ENCODE measurements around the gene SPIRE1.

SPIRE1 gene

DNA sequence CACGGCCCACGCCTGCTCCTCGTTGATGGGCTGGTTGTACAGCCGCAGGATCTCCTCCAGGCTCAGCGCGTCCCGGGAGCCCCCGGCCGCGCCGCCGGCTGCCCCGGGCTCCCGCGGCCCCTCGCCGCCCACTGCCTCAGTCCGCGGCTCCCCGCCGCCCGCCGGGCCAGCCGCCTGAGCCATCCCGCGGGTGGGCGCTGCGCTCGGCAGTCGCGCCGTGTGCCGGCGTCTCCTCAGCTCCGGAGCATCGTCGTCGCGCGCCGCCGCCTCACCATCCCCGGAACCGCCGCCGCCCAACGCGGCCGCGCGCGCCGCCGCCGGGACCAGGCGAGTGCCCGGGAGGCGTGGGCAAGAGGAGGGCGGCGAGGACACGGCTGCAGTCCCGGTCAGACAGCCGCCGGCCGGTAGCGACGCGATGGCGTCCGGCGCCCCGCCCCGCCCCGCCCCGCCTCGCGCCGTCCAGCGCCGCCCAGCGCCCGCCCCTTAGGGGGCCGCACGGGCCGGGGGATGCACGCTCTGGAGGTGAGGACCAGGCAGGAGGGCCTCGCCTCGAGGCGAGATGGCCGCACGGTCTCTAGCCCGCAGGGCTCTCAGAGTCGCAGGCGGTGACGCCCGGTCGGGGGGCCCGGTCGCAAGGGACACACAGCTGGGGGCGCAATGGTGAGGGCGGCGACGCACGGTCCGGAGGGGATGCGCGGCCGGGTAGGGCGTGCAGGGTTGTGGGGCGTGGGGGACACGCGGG lies at the start of gene SPIRE1:
Gene SPIRE1 (minus strand): TSS at position 424 of the 742 bp plus-strand sequence. CDS start 241 bp downstream, at position 183.
- DNase-seq = peak; percentile 77

- peak; percentile 37 for DNase-seq
Observed at GRCh38 chr18:12703664-12704063, 45.8 kb upstream of the SPIRE1 start.

DNA sequence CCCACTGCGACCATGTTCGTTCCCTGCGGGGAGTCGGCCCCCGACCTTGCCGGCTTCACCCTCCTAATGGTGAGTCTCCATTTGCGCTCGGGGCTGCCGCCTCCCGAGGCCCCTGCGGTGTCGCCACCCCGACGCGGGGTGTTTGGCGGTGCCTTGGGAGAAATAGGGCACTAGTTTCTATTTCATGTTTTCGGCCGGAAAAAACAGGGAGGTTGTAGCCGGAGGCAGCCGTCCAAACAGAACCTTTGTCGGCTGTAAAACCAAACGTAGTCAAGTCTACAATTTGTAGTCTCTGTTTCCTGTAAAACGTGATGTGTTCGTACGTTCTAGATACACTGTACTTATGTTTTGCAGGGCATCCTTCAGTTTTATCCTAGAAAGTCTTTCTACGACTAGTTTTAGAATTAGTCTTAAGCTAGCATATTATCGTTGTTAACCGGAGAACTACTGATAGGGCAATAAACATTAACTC lies 45.2 kb upstream of the SPIRE1 start:
- DNase-seq = no peak

GRCh38 chr18:12702221-12703095 lies 44.6 kb upstream of the SPIRE1 start, which contains the start of the genes CEP76 and PSMG2:
CEP76 (minus strand) TSS chr18:12702723; CDS start chr18:12702548, 175 bp downstream.
PSMG2 (plus strand) TSS chr18:12703042; CDS start chr18:12703108, 66 bp downstream.
- peak; percentile 94 for DNase-seq

GRCh38 chr18:12701161-12701560 lies 43.3 kb upstream of the SPIRE1 start:
- DNase-seq = no peak

GRCh38 chr18:12699747-12700146 lies 41.8 kb upstream of the SPIRE1 start:
- DNase-seq = no peak

- DNase-seq = no peak
Observed at GRCh38 chr18:12694032-12694431, 36.1 kb upstream of the SPIRE1 start.

DNA sequence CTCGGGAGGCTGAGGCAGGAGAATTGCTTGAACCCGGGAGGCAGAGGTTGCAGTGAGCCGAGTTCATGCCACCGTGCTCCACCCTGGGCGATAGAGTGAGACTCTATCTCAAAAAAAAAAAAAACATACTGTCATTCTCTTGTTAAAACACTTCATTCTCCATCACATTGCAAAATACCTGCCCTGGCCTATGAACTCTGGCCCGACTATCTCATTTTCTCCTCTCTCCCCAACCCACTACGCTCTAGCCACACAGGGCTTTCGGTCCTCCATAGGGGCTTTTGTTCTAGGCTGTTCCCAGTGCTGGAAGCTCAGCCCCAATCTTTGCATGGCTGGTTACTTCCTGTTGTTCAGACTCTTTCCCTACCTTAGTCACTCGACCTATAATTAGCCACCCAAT lies 34.3 kb upstream of the SPIRE1 start:
- no peak for DNase-seq

DNA sequence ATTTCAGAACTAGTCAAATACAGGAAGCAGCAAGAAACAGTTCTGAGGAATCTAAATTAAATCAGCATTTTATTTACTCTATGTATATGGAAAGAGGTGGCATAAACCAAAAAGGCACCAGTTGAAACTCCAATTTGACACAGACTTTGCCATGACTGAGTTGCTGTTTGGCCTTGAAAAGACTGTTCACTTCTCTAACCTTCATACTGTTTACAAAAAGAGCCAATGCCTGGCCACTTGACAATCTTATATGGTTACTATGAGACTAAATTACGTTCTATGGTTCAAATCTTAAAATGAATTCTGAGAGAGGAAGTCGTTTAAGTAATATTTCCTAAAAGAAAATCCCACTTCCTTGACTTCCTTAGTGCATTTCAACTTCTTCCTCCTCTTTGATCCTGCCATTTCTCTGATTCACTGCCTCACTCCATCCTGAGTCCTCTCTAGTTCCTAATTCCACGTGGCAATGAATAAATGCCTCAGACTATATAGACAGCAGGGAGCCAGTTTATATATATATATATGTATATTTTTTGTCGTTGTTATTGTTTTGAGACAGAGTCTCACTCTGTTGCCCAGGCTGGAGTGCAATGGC lies 31.4 kb upstream of the SPIRE1 start:
- no peak for DNase-seq

GRCh38 chr18:12686100-12686499 lies 28.2 kb upstream of the SPIRE1 start:
- no peak for DNase-seq

- peak; percentile 52 for DNase-seq
Observed at GRCh38 chr18:12679183-12679786, 21.4 kb upstream of the SPIRE1 start.

DNA sequence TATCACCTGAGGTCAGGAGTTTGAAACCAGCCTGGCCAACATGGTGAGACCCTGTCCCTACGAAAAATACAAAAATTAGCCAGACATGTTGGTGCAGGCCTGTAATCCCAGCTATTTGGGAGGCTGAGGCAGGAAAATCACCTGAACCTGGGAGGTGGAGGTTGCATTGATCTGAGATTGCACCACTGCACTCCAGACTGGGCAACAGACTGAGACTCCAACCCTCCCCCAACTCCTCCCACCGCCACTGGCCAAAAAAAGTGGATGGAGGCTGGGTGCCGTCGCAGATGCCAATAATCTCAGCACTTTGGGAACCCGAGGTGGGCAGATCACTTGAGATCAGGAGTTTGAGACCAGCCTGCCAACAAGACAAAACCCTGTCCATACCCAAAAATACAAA lies 10.1 kb upstream of the SPIRE1 start:
- DNase-seq = no peak

GRCh38 chr18:12659904-12660605 lies 2.1 kb upstream of the SPIRE1 start:
- peak; percentile 68 for DNase-seq

- peak; percentile 50 for DNase-seq
Observed at GRCh38 chr18:12658426-12659138, 675 bp upstream of the SPIRE1 start.

DNA sequence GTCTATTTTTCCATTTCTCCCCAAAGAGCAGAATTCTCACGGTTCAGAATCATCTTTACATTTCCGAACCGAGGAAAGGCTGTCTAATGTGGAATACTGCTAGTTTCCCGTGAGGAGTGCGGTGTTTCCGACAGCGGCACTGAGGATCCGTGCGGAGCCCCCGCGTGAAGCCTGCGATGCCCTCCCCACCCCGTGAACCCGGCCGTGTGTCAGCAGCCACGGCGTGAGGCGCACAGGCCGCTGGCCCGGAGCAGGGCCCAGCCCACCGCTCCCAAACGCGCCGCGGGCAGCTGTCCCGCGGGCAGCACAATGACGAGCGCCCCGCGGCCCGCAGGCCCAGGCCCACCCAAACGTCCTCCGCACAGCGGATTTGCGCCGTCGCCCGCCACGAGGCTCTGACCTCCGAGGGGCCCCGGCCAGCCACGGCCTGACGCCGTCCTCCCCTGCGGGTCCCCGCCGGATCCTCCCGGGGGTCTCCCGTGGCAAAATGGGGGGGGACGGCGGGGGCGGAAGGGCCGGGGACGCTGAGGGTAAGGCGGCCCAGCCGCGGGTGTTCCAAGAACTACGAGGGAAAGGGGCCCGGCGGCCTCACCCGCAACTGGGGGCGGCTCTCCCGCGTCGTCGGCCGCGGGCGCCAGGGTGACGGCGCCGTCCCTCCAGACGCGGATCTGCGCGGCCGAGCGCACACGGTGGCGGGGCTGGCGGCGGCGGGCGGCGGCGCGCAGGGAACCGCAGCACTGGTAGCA lies 796 bp downstream of the SPIRE1 start:
- peak; percentile 52 for DNase-seq

DNA sequence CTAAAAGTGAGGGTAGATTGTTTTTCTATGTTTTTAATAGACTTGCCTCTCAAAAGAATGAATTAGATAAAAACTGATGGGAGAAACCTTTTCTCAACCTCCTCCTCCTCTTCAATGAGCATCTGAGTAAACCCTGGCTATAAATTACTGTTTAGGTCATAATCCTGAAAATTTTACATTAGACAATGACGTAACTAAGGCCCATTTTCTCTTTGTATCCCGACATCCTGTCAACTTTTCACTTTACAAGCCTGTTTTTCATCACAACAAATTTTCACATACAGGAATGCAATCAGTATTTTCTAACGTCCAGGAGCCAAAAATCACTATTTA lies 1.3 kb downstream of the SPIRE1 start:
- DNase-seq = no peak

- no peak for DNase-seq
Observed at GRCh38 chr18:12654971-12655370, 2.9 kb downstream of the SPIRE1 start.

GRCh38 chr18:12652861-12653401 lies 5.0 kb downstream of the SPIRE1 start:
- DNase-seq = peak; percentile 29

GRCh38 chr18:12651651-12652050 lies 6.3 kb downstream of the SPIRE1 start:
- no peak for DNase-seq

GRCh38 chr18:12647773-12648172 lies 10.1 kb downstream of the SPIRE1 start:
- no peak for DNase-seq
